Transverse colon (tissue), 4 donors: ENCODE measurements around the gene CCDC148.

Source experiments
- EP300 ChIP-seq: sonication (generic); formaldehyde crosslinking; IDR thresholded peaks from one replicate; pipeline ENCODE4 v1.6.1; 2017; ENCODE audit warnings: antibody characterized with exemption, low read depth
- POLR2A ChIP-seq: fragments of 450-650 bp; IDR thresholded peaks from one replicate; pipeline ENCODE4 v1.6.1; 2016; ENCODE audit warnings: antibody characterized with exemption, mild to moderate bottlenecking, moderate library complexity
- POLR2AphosphoS5 ChIP-seq, 3 donors: sonication (generic); formaldehyde crosslinking; IDR thresholded peaks; one replicate each; pipeline ENCODE4 v1.6.1; 2016; ENCODE audit warnings: antibody characterized with exemption in 3 of 3
- TF ChIP-seq, protein P1 (sequence below), 5 experiments: fragments of 200-600 bp in 3 of 5; fragments of 450-650 bp in 2 of 5; sonication (generic) in 3 of 5; IDR thresholded peaks; 1 replicate in 2 of 5; 2 replicates in 3 of 5; pipeline ENCODE4 v1.5.1; 2016 to 2017; ENCODE audit warnings: antibody characterized with exemption in 5 of 5, inconsistent platforms in 3 of 5, mild to moderate bottlenecking in 2 of 5, moderate library complexity in 1 of 5

DNA sequence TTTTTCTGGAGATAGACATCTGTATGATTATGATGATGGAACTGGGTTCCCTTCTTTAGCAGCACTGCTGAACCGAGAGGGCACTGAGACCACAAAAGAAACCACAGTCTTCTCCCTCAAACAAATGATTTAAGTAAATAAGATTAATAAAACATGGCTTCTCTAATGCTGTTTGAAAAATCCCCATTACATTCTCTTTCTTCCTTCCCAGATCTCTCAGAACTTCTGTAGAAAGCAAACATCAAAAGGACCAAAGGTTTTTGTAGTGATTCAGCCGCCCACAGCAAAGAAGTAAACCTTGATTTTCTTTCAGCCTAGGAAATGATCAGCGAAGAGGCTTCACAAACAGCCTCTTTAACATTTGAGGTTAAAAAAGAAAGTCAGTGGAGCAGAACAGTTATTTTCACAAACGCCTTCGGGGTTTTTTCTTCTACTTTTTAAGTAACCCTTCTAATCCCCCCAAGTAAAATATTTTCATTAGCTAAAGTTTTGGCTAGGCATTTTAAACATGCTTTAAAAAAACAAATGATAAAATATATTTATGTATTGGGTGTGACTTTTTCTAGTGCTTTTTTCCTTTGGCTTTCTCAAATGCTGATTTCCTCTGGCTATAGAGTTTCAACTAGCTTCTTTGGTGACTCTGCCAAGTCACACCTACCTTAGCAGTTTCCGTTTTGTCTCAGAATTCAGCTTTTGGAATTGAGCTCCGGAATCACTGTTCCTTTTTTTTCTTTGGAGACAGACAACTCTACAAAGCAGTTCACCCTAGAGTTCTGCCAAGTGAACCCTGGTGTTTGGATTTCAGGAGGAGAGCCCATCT lies 265.3 kb downstream of the CCDC148 start:
- TF ChIP-seq EP300 (no peak), POLR2A (no peak), POLR2AphosphoS5 (IDR thresholded peaks at IDR 0.05) (no peak)
- TF ChIP-seq, protein P1, sequence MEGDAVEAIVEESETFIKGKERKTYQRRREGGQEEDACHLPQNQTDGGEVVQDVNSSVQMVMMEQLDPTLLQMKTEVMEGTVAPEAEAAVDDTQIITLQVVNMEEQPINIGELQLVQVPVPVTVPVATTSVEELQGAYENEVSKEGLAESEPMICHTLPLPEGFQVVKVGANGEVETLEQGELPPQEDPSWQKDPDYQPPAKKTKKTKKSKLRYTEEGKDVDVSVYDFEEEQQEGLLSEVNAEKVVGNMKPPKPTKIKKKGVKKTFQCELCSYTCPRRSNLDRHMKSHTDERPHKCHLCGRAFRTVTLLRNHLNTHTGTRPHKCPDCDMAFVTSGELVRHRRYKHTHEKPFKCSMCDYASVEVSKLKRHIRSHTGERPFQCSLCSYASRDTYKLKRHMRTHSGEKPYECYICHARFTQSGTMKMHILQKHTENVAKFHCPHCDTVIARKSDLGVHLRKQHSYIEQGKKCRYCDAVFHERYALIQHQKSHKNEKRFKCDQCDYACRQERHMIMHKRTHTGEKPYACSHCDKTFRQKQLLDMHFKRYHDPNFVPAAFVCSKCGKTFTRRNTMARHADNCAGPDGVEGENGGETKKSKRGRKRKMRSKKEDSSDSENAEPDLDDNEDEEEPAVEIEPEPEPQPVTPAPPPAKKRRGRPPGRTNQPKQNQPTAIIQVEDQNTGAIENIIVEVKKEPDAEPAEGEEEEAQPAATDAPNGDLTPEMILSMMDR (IDR thresholded peaks at IDR 0.05): no peak
